ENCODE results near the gene CAMK2A. TPM values are rescaled to one million over a fixed set of nuclear protein-coding genes. Genes with fewer than 3 reads are reported as not detected.

CAMK2A gene
- total and polyA plus RNA-seq, 2 of the 4 experiments (the other 2 are of a cell fraction): 0.18 to 0.19 TPM

DNA sequence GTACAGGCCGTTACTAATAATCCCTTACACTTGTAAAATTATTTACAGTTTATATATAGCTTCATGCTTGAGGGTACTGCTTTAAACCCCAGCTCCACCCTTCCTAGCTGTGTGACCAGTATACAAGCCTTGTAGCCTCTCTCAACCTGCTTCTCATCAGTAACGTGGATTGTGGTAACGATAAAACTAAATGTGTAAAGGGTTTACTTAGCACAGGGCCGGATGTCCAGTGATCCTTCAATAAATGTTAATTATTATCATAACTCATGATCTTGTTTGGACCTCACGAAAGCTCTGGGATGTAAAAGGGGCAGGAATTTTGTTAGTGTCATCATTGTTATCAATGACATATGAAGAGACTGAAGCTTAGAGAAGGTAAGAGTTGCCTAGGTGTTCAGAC lies 20.7 kb upstream of the CAMK2A start:
- no peaks in the 10 kb centered on the region for H3K27me3 ChIP-seq (ENCODE audit: control insufficient read depth, insufficient read depth, low read length)
- peaks cover 18% of the 10 kb centered on the region for H3K9me1 ChIP-seq (ENCODE audit: insufficient read depth, low read length)
- no peak overlapping the region for H2AFZ ChIP-seq (replicated peaks; ENCODE audit: low read length, poor library complexity)
- in situ Hi-C loops (cut with MboI; ENCODE audit: low sequenced_read_pairs) (no loop called here), dilution Hi-C loops (cut with HindIII; ENCODE audit: low sequenced_read_pairs, unreplicated experiment) (no loop called here), intact Hi-C loops (cut with micrococcal nuclease) (no loop called here)
- no peak overlapping the region for H4K5ac ChIP-seq (ENCODE audit: low read depth, low read length)
- H3K14ac ChIP-seq (replicated peaks; ENCODE audit: low read depth, low read length): no peak overlapping the region
- H3K23ac ChIP-seq (ENCODE audit: low read depth, low read length): no peak overlapping the region
- peaks cover 17% of the 10 kb centered on the region for H3K4me1 ChIP-seq (ENCODE audit: control insufficient read depth, insufficient read depth, low read length)
- H2AK9ac ChIP-seq (replicated peaks; ENCODE audit: low read depth, low read length, poor library complexity): no peak overlapping the region
- no peaks in the 10 kb centered on the region for H3K36me3 ChIP-seq (ENCODE audit: control insufficient read depth, insufficient read depth, low read length)
- no peak overlapping the region for H2BK5ac ChIP-seq (ENCODE audit: low read depth, low read length, poor library complexity, severe bottlenecking)
- no peak overlapping the region for H2AK5ac ChIP-seq (ENCODE audit: low read depth, low read length)
- H4K8ac ChIP-seq (ENCODE audit: low read depth in 2 of 2, low read length in 2 of 2): no peak overlapping the region
- ChIA-PET CTCF (interaction anchor here (0.6 to 1.3 kb wide), 4 partner anchors 9 to 141 kb away, joined by 3 to 5 read pairs (median 4); no protein-coding TSS in a partner anchor), POLR2A (ENCODE audit: unreplicated experiment) (interaction anchor here (0.6 kb wide), 1 partner anchor 168 kb away, joined by 10 read pairs; no protein-coding TSS in a partner anchor)
- H3K4me3 ChIP-seq (ENCODE audit: insufficient read depth, low read depth, low read length): no peak overlapping the region
- H4K20me1 ChIP-seq (ENCODE audit: insufficient read depth, low read length): no peaks in the 10 kb centered on the region
- no peak overlapping the region for H3K4me2 ChIP-seq (ENCODE audit: low read depth, low read length)
- DNase-seq (no peak), ATAC-seq (ENCODE audit: low read depth) (no peak)
- no peak overlapping the region for H2BK15ac ChIP-seq (ENCODE audit: low read depth, low read length)
- H3K27ac ChIP-seq (ENCODE audit: insufficient read depth, low read length): no peak overlapping the region
- TF ChIP-seq CHD1 (IDR thresholded peaks at IDR 0.05; ENCODE audit: low read depth, low read length) (no peak), FOS (IDR thresholded peaks at IDR 0.05; ENCODE audit: low read depth, low read length) (no peak), MXI1 (IDR thresholded peaks at IDR 0.05; ENCODE audit: borderline replicate concordance, low read depth, low read length) (no peak), RCOR1 (IDR thresholded peaks at IDR 0.05; ENCODE audit: insufficient replicate concordance, low read length) (no peak), ELK1 (IDR thresholded peaks at IDR 0.05; ENCODE audit: borderline replicate concordance, low read depth, low read length) (no peak), MAFK (IDR thresholded peaks at IDR 0.05; ENCODE audit: low read depth, low read length) (no peak), CEBPB (IDR thresholded peaks at IDR 0.05; ENCODE audit: low read depth, low read length) (no peak), POLR2A (IDR thresholded peaks at IDR 0.05; ENCODE audit: low read depth, low read length) (no peak), NFE2L2 (IDR thresholded peaks at IDR 0.05; ENCODE audit: low read depth, low read length) (no peak)
- TF ChIP-seq, protein P1, sequence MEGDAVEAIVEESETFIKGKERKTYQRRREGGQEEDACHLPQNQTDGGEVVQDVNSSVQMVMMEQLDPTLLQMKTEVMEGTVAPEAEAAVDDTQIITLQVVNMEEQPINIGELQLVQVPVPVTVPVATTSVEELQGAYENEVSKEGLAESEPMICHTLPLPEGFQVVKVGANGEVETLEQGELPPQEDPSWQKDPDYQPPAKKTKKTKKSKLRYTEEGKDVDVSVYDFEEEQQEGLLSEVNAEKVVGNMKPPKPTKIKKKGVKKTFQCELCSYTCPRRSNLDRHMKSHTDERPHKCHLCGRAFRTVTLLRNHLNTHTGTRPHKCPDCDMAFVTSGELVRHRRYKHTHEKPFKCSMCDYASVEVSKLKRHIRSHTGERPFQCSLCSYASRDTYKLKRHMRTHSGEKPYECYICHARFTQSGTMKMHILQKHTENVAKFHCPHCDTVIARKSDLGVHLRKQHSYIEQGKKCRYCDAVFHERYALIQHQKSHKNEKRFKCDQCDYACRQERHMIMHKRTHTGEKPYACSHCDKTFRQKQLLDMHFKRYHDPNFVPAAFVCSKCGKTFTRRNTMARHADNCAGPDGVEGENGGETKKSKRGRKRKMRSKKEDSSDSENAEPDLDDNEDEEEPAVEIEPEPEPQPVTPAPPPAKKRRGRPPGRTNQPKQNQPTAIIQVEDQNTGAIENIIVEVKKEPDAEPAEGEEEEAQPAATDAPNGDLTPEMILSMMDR (conservative IDR thresholded peaks at IDR 0.05; ENCODE audit: low read depth, low read length): no peak
- BruUV-seq (replicated peaks): no TSS peak
- no peak overlapping the region for H3K18ac ChIP-seq (ENCODE audit: low read depth, low read length)
- H3K9ac ChIP-seq (ENCODE audit: low read depth, low read length): no peak overlapping the region
- no CpG with 5 or more reads among the region's 5 CpGs for WGBS, 2 experiments (ENCODE audit: extremely low coverage in 2 of 2, insufficient read length in 1 of 2)
- H3K4ac ChIP-seq (ENCODE audit: low read depth, low read length): no peak overlapping the region
- H3K9me3 ChIP-seq (ENCODE audit: control insufficient read depth, insufficient read depth, low read length): no peaks in the 10 kb centered on the region
- no peak overlapping the region for H4K91ac ChIP-seq (ENCODE audit: insufficient read depth, low read depth, low read length)
- no peak overlapping the region; the same call in 1 of the 2 replicates for H2BK20ac ChIP-seq (ENCODE audit: low read depth, low read length)
- H3K56ac ChIP-seq (ENCODE audit: extremely low read depth, insufficient read depth, low read length): no peak overlapping the region
- no peaks in the 10 kb centered on the region for H3K79me1 ChIP-seq (ENCODE audit: low read depth in 1 of 2, low read length in 2 of 2)
- H2BK120ac ChIP-seq (ENCODE audit: low read depth, low read length): no peak overlapping the region

Data from IMR-90 (cell line).